HG02973 (cell line): ENCODE data around the gene EMILIN1.

Source experiments
- ATAC-seq: cut with Tn5 transposase; IDR thresholded peaks from one replicate; pipeline ENCODE4 v1.9.1; 2021; ENCODE audit warnings: moderate library complexity; ENCODE audit not compliant: unreplicated experiment

EMILIN1 gene

DNA sequence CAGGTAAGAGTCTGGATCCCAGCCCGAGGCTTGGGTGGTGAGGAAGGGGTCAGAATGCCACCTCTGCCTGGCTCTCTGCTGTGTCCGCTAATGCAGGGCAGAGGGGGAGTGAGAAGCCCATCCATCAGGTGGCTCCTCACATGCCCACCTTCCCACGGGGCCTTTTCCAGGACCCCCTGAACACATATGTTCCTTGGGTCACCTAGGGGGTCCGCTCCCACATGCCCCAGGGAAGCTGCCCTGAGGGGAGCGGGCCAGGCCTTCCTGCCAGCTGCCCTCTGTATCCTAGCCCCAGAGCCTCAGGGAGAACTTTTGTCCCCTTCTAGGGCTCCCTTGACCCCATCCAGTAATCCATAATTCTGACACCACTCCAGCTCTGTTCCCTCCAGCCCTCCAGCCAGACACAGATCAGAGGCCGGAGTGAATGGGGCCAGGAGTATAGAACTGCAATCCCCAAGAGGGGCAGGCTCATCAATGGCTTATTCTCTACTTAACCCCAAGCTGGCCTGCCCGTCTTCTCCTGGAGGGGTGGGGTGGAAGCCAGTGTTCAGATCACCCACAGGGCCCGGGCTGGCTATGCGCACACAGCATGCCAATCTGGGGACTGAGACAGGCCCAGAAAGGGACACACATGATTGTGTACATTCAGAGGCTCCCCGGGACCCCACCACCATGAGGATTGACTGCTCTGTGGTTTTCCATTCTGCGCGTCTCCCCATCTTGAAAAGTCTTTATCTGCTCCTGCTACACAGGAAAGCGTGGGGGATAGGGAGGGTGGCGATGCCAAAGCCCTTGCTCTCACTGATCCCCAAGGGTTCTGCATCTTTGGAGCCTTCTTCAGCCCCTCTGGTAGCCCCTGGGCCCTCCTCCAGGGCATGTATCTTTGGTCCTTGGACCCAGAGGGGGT lies 1.1 kb downstream of the EMILIN1 start:
- no peak for ATAC-seq

- ATAC-seq: no peak
Measured at GRCh38 chr2:27080140-27080469, 1.7 kb downstream of the EMILIN1 start.

DNA sequence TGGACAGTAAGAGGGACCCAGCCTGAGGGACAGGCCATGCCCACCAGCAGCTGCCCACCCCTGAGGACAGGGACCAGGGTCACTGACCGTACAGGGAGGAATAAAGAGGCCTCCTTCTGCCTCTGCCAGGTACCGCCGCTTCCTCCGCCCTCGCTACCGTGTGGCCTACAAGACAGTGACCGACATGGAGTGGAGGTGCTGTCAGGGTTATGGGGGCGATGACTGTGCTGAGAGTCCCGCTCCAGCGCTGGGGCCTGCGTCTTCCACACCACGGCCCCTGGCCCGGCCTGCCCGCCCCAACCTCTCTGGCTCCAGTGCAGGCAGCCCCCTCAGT lies 2.2 kb downstream of the EMILIN1 start:
- ATAC-seq: no peak

DNA sequence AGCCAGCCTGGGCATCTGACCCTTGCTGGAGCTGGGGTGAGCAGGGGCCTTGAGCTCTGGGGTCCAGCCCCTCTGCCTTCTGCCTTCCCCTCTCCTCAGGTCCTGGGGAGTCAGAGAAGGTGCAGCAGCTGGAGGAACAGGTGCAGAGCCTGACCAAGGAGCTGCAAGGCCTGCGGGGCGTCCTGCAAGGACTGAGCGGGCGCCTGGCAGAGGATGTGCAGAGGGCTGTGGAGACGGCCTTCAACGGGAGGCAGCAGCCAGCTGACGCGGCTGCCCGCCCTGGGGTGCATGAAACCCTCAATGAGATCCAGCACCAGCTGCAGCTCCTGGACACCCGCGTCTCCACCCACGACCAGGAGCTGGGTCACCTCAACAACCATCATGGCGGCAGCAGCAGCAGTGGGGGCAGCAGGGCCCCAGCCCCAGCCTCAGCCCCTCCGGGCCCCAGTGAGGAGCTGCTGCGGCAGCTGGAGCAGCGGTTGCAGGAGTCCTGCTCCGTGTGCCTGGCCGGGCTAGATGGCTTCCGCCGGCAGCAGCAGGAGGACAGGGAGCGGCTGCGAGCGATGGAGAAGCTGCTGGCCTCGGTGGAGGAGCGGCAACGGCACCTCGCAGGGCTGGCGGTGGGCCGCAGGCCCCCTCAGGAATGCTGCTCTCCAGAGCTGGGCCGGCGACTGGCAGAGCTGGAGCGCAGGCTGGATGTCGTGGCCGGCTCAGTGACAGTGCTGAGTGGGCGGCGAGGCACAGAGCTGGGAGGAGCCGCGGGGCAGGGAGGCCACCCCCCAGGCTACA lies 3.8 kb downstream of the EMILIN1 start:
- no peak for ATAC-seq

DNA sequence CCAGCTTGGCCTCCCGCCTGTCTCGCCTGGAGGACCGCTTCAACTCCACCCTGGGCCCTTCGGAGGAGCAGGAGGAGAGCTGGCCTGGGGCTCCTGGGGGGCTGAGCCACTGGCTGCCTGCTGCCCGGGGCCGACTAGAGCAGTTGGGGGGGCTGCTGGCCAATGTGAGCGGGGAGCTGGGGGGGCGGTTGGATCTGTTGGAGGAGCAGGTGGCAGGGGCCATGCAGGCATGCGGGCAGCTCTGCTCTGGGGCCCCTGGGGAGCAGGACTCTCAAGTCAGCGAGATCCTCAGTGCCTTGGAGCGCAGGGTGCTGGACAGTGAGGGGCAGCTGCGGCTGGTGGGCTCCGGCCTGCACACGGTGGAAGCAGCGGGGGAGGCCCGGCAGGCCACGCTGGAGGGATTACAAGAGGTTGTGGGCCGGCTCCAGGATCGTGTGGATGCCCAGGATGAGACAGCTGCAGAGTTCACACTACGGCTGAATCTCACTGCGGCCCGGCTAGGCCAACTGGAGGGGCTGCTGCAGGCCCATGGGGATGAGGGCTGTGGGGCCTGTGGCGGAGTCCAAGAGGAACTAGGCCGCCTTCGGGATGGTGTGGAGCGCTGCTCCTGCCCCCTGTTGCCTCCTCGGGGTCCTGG lies 4.5 kb downstream of the EMILIN1 start:
- ATAC-seq: no peak

DNA sequence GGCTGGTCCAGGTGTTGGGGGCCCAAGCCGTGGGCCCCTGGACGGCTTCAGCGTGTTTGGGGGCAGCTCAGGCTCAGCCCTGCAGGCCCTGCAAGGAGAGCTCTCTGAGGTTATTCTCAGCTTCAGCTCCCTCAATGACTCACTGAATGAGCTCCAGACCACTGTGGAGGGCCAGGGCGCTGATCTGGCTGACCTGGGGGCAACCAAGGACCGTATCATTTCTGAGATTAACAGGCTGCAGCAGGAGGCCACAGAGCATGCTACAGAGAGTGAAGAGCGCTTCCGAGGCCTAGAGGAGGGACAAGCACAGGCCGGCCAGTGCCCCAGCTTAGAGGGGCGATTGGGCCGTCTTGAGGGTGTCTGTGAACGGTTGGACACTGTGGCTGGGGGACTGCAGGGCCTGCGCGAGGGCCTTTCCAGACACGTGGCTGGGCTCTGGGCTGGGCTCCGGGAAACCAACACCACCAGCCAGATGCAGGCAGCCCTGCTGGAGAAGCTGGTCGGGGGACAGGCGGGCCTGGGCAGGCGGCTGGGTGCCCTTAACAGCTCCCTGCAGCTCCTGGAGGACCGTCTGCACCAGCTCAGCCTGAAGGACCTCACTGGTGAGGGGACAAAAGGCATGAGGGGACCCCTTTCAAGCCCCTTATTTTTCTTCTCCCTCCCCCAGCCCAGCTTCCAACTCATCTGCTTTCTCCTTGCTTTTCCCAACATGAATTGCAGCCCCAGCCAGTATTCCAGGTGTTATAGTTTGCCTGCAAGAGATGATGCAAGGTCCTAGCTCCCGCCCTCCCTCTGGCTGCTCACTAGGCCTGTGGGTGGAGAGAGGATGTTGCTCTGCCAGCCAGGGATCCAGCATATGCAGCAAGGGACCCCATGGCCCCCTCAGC lies 5.2 kb downstream of the EMILIN1 start:
- ATAC-seq: no peak

GRCh38 chr2:27084297-27085061 lies 6.1 kb downstream of the EMILIN1 start:
- no peak for ATAC-seq

DNA sequence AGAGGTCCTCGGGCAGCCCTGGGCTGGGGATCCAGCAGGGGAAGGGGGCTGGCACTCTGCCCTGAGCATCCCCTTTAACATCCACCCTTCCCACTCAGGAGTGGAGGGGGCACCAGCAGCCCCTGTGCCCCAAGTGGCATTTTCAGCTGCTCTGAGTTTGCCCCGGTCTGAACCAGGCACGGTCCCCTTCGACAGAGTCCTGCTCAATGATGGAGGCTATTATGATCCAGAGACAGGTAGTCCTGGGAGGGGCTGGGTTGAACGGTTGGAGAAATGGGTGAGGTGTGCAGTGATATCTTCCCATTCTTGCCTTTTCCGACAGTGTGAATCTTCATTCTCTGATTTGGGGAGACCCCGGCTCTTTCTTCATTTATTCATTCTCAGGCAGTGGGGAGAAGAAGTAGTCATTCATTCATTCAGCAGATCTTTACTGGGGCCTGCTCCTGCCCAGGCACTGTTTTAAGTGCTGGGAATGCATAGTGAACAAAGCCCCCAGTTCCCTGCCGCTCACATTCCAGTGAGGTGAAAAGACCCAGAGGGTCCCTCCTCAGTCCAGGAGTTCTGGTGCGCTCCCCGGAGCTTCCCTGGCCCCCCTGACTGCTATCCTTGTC lies 6.8 kb downstream of the EMILIN1 start:
- no peak for ATAC-seq

DNA sequence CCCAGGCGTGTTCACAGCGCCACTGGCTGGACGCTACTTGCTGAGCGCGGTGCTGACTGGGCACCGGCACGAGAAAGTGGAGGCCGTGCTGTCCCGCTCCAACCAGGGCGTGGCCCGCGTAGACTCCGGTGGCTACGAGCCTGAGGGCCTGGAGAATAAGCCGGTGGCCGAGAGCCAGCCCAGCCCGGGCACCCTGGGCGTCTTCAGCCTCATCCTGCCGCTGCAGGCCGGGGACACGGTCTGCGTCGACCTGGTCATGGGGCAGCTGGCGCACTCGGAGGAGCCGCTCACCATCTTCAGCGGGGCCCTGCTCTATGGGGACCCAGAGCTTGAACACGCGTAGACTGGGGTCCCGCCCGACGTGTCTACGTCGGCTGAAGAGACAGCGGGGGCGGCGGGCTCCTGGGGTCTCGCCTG lies 7.3 kb downstream of the EMILIN1 start:
- no peak for ATAC-seq

DNA sequence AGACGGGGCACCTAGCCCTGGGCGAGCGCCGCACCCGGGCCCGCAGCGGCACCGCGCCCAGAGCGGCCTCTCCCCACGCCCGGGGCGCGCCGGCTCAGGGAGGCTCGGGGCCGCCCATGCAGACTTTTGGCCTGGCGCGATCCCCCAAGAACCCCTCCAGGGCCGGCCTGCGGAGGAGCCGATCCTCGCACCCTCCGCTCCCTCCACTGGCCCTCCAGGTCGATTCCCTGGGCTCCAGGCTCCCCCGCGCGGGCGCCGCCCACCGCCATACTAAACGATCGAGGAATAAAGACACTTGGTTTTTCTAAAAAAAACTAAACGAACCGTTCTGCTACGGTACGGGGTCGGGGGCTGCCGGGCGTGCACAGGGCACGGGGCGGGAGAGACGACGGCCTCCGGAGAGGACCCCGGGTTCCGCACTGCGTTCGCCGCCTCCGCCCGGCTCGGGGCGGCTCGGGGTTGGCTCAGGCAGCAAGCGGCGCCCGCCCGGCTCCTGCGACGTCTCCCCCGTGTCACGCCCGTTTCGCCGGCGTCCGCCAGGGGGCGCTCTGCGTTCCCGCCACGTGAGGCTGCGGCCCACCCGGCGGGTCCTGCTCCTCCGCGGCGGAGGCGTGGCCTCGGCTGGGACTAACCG lies 7.8 kb downstream of the EMILIN1 start:
- peak; percentile 75 for ATAC-seq

DNA sequence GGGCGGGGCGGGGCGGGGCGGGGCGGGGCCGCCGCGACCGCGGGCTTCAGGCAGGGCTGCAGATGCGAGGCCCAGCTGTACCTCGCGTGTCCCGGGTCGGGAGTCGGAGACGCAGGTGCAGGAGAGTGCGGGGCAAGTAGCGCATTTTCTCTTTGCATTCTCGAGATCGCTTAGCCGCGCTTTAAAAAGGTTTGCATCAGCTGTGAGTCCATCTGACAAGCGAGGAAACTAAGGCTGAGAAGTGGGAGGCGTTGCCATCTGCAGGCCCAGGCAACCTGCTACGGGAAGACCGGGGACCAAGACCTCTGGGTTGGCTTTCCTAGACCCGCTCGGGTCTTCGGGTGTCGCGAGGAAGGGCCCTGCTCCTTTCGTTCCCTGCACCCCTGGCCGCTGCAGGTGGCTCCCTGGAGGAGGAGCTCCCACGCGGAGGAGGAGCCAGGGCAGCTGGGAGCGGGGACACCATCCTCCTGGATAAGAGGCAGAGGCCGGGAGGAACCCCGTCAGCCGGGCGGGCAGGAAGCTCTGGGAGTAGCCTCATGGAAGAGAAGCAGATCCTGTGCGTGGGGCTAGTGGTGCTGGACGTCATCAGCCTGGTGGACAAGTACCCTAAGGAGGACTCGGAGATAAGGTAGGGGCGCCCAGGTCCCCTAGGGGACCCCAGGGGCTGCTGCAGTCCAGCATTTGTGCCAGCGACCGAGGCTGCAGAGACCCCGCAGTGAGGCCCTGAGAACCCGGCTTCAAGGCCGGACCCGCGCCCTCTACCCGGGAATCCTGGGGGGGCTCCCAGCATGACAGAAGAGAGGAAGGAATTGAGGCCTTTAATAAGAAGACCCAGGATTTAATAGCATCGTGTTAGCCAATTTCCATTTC lies 8.5 kb downstream of the EMILIN1 start, which contains the start of gene KHK:
TSS of gene KHK (plus strand) at position 49 of the 870 bp plus-strand sequence. CDS start at position 537, 488 bp downstream.
- peak; percentile 10 for ATAC-seq

- no peak for ATAC-seq
Measured at GRCh38 chr2:27087823-27088410, 9.5 kb downstream of the EMILIN1 start.

- no peak for ATAC-seq
Measured at GRCh38 chr2:27088634-27089033, 10.2 kb downstream of the EMILIN1 start.

- no peak for ATAC-seq
Measured at GRCh38 chr2:27089111-27089954, 10.9 kb downstream of the EMILIN1 start.

GRCh38 chr2:27091746-27092695 lies 13.6 kb downstream of the EMILIN1 start:
- no peak for ATAC-seq
